GM11168 (cell line): ENCODE measurements around the gene TAF1B.

Source experiments
- in situ Hi-C: fragments of 300-500 bp; cut with MboI; formaldehyde crosslinking; loops from one replicate; pipeline ENCODE4 v1.12.0; 2022; ENCODE audit warnings: low sequenced_read_pairs; ENCODE audit not compliant: unreplicated experiment

Gene TAF1B

DNA sequence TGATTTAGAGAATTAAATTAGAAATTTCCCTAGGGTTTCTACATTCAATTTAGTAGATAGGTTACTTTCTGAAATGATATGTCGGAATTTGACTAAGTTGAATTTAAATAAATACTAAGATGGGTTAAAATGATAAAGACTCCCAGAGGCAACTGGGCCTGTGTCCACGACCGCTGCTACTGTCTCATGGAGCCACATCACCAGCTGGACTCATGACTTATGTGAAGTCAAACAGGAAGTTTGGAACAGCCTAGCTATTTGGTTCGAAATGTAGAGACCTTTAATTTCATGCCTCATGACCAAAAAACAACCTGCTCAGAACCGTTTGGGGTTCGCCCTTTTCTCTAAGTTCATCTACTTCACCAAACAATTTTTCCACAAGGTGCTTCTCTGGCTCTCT, 130.4 kb downstream of the TAF1B start:
- in situ Hi-C loops: no loop called here

GRCh38 chr2:9974343-9974742, 131.1 kb downstream of the TAF1B start:
- in situ Hi-C loops: no loop called here

GRCh38 chr2:9975328-9975727, 132.1 kb downstream of the TAF1B start:
- in situ Hi-C loops: no loop called here

DNA sequence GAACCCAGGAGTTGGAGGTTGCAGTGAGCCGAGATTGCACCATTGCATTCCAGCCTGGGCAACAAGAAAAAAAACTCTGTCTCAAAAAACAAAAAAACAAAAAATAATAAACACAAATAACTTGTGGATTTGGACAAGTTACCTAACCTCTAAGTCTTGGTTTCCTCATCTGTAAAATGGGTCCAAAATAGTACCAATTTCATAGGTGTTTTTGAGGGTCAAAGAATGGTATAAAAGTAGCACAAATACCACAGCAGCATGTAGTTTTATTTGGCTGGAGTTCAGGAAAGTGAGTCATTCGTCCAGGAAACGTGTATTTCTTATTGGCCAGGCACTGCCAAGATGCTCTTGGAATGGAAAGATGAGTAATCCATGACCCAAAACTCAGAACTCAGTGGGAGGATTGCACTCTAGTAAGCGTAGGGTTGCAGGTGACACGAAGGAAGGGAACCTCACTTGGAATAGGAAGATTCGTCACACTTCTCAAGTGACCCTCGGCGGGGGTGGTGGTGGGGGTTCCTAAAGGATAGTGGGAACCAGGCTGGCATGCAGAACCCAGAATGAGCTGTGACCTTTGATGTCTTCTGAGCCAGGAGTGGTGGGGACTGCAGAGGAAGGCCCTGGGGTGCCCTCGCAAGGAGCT, 132.7 kb downstream of the TAF1B start:
- in situ Hi-C loops: no loop called here

- in situ Hi-C loops: no loop called here
These were observed 136.7 kb downstream of the TAF1B start for GRCh38 chr2:9979977-9980376.

DNA sequence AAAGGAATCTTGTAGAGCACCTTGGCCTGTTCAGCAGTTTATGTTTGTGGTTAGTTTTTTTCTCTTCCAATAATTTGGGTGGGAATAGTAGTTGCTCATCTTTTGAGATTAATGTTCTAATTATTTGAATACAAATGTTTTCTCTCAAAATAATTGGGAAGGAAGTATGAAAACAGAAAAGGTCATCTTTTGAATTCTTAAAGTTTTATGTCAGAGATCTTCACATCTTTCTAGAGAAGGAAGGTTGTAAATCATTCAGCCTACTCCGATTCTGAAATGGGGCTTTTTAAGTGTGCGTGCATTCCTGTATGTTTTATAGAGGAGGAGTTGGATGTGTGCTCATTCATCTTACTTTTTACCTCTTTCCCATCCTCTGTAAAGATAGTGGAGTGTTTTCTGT, 137.2 kb downstream of the TAF1B start:
- in situ Hi-C loops: no loop called here

DNA sequence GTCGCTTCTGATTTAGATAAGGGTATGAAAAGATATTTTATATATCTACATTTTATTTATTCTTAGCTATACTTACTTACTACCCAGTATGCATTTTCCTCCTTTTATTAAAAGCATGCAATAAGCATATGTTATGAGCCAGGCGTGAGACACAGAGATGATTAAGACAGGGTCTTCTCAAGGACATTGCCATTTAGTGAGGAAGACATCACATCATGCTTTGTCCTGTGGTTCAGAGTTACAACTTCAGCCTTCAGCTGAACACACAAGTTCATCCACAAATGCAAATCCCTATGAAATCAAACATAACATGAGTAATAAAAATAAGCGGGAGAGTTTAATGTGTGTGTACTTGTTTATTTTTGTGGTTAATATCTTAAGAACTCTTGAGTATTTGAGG, 138.4 kb downstream of the TAF1B start:
- in situ Hi-C loops: no loop called here

- in situ Hi-C loops: no loop called here
These were observed 139.0 kb downstream of the TAF1B start for GRCh38 chr2:9982248-9982647.

DNA sequence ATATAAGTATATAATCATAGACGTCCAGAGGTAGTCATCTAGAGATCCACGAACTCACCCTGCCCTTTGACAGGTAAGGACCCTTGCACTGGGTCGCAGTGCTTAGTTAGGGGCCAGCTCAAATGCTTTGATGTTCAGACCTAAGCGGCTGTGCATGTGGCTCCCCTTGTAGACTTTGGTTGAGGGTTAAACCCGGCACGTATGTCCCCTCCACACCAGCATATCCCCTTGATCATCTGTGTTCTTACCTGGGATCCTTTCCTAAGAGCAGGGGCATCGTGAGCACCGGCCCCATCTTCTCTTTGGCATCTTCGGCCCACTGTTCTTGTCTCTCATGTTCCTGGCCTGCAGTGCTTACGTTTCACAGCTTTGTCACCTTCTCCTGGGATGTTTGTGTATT, 139.6 kb downstream of the TAF1B start:
- in situ Hi-C loops: no loop called here

DNA sequence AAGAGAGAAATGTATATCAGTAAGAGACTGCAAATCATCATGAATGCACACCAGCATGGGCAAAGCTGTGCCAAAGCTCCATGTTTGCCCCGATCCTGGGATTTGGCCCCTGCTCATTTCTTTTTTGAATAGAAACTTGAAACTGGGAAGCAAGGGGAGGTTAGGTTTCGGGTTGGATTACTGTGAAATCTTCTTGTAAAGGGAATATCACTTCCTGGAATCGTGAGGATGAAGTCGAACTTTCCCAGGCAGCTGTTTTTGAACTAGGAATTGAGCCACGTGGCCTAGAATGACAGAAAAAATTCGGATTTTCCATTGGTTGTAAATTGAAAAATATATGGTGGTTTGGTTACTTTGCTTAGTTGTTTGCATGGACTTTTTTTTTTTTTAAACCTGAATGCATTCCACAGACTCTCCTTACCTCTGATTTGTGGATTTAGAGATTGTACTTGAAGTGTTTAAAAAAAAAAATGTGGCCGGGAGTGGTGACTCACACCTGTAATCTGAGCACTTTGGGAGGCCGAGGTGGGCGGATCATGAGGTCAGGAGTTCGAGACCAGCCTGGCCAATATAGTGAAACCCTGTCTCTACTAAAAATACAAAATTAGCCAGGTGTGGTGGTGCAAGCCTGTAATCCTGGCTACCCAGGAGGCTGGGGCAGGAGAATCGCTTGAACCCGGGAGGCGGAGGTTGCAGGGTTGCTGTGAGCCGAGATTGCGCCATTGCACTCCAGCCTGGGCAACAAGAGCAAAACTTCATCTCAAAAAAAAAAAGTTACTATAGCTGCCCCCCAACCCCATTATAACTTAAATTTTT, 140.3 kb downstream of the TAF1B start:
- in situ Hi-C loops: no loop called here
